K562 (cell line): ENCODE measurements around the gene RAP1A. TPM values are rescaled to one million over a fixed set of nuclear protein-coding genes. Genes with fewer than 3 reads are reported as not detected.

Source experiments
- ATAC-seq: fragments of 200-7000 bp; cut with Tn5 transposase; 3 replicates; pipeline ENCODE4 v1.9.1; 2020; ENCODE audit warnings: moderate library complexity
- BruUV-seq: library from RNA; stranded (reverse); fragments of 400-500 nt; replicated peaks from 2 replicates; lab custom pipeline; 2021; lab: Mats Ljungman, UMichigan
- CTCF ChIA-PET: fragments of 300-600 bp; formaldehyde crosslinking; extraction: SDS; loops from one replicate; lab custom pipeline; 2021; ENCODE audit warnings: low intra/inter-chr PET ratio; lab: Yijun Ruan, JAX
- POLR2A ChIA-PET: fragments of 300-600, 350-650 bp; sonication (Branson Sonifier 250); formaldehyde crosslinking; extraction: SDS; loops from one replicate; lab custom pipeline; 2021; ENCODE audit warnings: antibody characterized with exemption, inconsistent platforms; lab: Yijun Ruan, JAX
- DNase-seq, 4 experiments: peaks; one replicate each; pipeline versions ENCODE4 v3.0.0 to v3.0.0-alpha.2; 2011 to 2018; ENCODE audit warnings: low spot score in 3 of 4, mixed read lengths in 3 of 4; ENCODE audit errors: extremely low read depth in 1 of 4
- FAIRE-seq: peaks from 2 replicates; lab custom pipeline; 2011; peaks lifted over from hg19 to GRCh38; lab: Jason Lieb, UNC
- H2AFZ ChIP-seq: 2 replicates; pipeline ENCODE4 v1.6.0; 2011; ENCODE audit warnings: low read depth, low read length, control low read depth, inconsistent platforms
- H3K27ac ChIP-seq: fragments of 200-600 bp; 3 replicates; pipeline ENCODE4 v1.8.0; 2011; ENCODE audit warnings: low read depth, mild to moderate bottlenecking, control low read depth, inconsistent platforms, low read length, moderate library complexity, mixed read lengths; ENCODE audit errors: extremely low read depth
- H3K27me3 ChIP-seq, 2 experiments: fragments of 300-600 bp in 1 of 2; 2 replicates in 1 of 2; 3 replicates in 1 of 2; pipeline versions ENCODE4 v1.6.0 to v1.8.0; 2011; ENCODE audit warnings: inconsistent platforms in 2 of 2, low read length in 2 of 2, mild to moderate bottlenecking in 1 of 2, mixed read lengths in 1 of 2, moderate library complexity in 1 of 2; ENCODE audit not compliant: control insufficient read depth in 2 of 2, insufficient read depth in 2 of 2
- H3K36me3 ChIP-seq: fragments of 300-600 bp; 3 replicates; pipeline ENCODE4 v1.8.0; 2011; ENCODE audit warnings: mild to moderate bottlenecking, low read length, inconsistent platforms; ENCODE audit not compliant: control insufficient read depth, insufficient read depth
- H3K4me1 ChIP-seq, 2 experiments: fragments of 200-600 bp in 1 of 2; replicated peaks in 1 of 2; 2 replicates in 1 of 2; 3 replicates in 1 of 2; pipeline versions ENCODE4 v1.5.1 to v1.8.0; 2011; ENCODE audit warnings: inconsistent platforms in 2 of 2, low read length in 2 of 2, mild to moderate bottlenecking in 1 of 2, mixed read lengths in 1 of 2, moderate library complexity in 1 of 2; ENCODE audit not compliant: control insufficient read depth in 2 of 2, insufficient read depth in 2 of 2
- H3K4me2 ChIP-seq: 2 replicates; pipeline ENCODE4 v1.6.1; 2011; ENCODE audit warnings: low read length, control low read depth, inconsistent platforms, mixed read lengths; ENCODE audit not compliant: insufficient read depth
- H3K4me3 ChIP-seq: fragments of 200-600 bp; sonication (generic), shearing (Covaris generic); 2 replicates; pipeline ENCODE4 v1.5.1; 2016; ENCODE audit warnings: control low read depth, inconsistent platforms
- H3K79me2 ChIP-seq: fragments of 200-600 bp; 3 replicates; pipeline ENCODE4 v1.8.0; 2011; ENCODE audit warnings: low read length, inconsistent platforms; ENCODE audit not compliant: control insufficient read depth, insufficient read depth
- H3K9ac ChIP-seq, 2 experiments: 2 replicates each; pipeline versions ENCODE4 v1.6.0 to v1.6.1; 2011; ENCODE audit warnings: low read depth in 2 of 2, low read length in 2 of 2, control low read depth in 1 of 2, inconsistent platforms in 1 of 2, mild to moderate bottlenecking in 1 of 2, mixed read lengths in 1 of 2; ENCODE audit not compliant: insufficient read depth in 1 of 2
- H3K9me1 ChIP-seq: one replicate; pipeline ENCODE4 v1.6.0; 2011; ENCODE audit warnings: inconsistent platforms, mild to moderate bottlenecking, low read length, moderate library complexity; ENCODE audit not compliant: control insufficient read depth, insufficient read depth
- H3K9me3 ChIP-seq: replicated peaks from 2 replicates; pipeline ENCODE4 v1.5.1; 2011; ENCODE audit warnings: low read depth, low read length, inconsistent platforms; ENCODE audit not compliant: control insufficient read depth, insufficient read depth
- H4K20me1 ChIP-seq: replicated peaks from 2 replicates; pipeline ENCODE4 v1.6.1; 2011; ENCODE audit warnings: low read length, inconsistent platforms, mixed read lengths; ENCODE audit not compliant: control insufficient read depth, insufficient read depth
- ADNP ChIP-seq: fragments of 200-800 bp; sonication (Bioruptor generic); IDR thresholded peaks from 2 replicates; pipeline ENCODE4 v1.6.1; 2016; ENCODE audit warnings: missing genetic modification characterization, missing compliant biosample characterization
- BCOR ChIP-seq: fragments of 450-650 bp; IDR thresholded peaks from 2 replicates; pipeline ENCODE4 v1.6.1; 2016
- CEBPG ChIP-seq, 3 experiments: fragments of 200-800 bp in 1 of 3; sonication (Bioruptor generic) in 1 of 3; sonication (generic) in 1 of 3; formaldehyde crosslinking in 1 of 3; IDR thresholded peaks in 2 of 3; conservative IDR thresholded peaks in 1 of 3; 2 replicates each; pipeline versions ENCODE4 v1.6.1 to v1.8.0; 2016 to 2022; ENCODE audit warnings: missing compliant biosample characterization in 2 of 3, missing genetic modification characterization in 2 of 3, mild to moderate bottlenecking in 1 of 3, missing genetic modification reagents in 1 of 3
- DEAF1 ChIP-seq: fragments of 450-650 bp; formaldehyde crosslinking; IDR thresholded peaks from 2 replicates; pipeline ENCODE4 v1.4.0; 2020; ENCODE audit warnings: mild to moderate bottlenecking, moderate library complexity
- EP400 ChIP-seq: fragments of 450-650 bp; IDR thresholded peaks from 2 replicates; pipeline ENCODE4 v1.6.1; 2017; ENCODE audit warnings: antibody characterized with exemption, mild to moderate bottlenecking, moderate library complexity
- ESRRB ChIP-seq: fragments of 250-450 bp; sonication (Bioruptor Pico); IDR thresholded peaks from 2 replicates; pipeline ENCODE4 v1.5.0; 2020; ENCODE audit warnings: mild to moderate bottlenecking, moderate library complexity, borderline replicate concordance
- HBP1 ChIP-seq: fragments of 450-650 bp; formaldehyde crosslinking; IDR thresholded peaks from 2 replicates; pipeline ENCODE4 v1.4.0; 2022; ENCODE audit warnings: missing genetic modification characterization
- RBM25 ChIP-seq: fragments of 200-400 bp; formaldehyde crosslinking; IDR thresholded peaks from 2 replicates; pipeline ENCODE4 v1.6.1; 2018; ENCODE audit warnings: low read length, low read depth, moderate library complexity; ENCODE audit not compliant: severe bottlenecking
- SMARCA5 ChIP-seq: fragments of 450-650 bp; IDR thresholded peaks from 2 replicates; pipeline ENCODE4 v1.6.1; 2016
- ZNF174 ChIP-seq: fragments of 250-450 bp; sonication (Bioruptor Pico); IDR thresholded peaks from 2 replicates; pipeline ENCODE4 v1.4.0; 2020; ENCODE audit warnings: mild to moderate bottlenecking
- WGBS: fragments of 100-300 bp; shearing (Covaris generic); methylation state at CpG from one replicate; pipeline ENCODE4 v1.1.6; 2016; ENCODE audit warnings: low coverage, mixed read lengths; ENCODE audit not compliant: insufficient coverage; ENCODE audit errors: missing lambda C conversion rate; 5-methylcytosine and 5-hydroxymethylcytosine counted together
- in situ Hi-C: fragments of 300-500 bp; cut with MboI; formaldehyde crosslinking; loops from 4 replicates; pipeline ENCODE4 v1.15.0; 2018; ENCODE audit warnings: inconsistent platforms, mixed read lengths
- intact Hi-C: fragments of 100-400 bp; cut with micrococcal nuclease; formaldehyde crosslinking; loops from 2 replicates; pipeline ENCODE4 v1.14.2; 2022
- polyA plus RNA-seq, 8 experiments: library from polyadenylated mRNA; depleted of rRNA in 4 of 8; stranded (reverse) in 5 of 8; unstranded in 3 of 8; fragments of >200 nt; fragmentation: Nextera tagmentation in 2 of 8; fragmentation: Illumina TruSeq in 1 of 8; extraction: Ambion mirVana in 2 of 8; extraction: Trizol in 1 of 8; gene quantifications; 2 replicates each; pipeline versions ENCODE4 v1.2.1 to v1.2.3, GENCODE V29; 2011 to 2014; ENCODE audit warnings: inconsistent platforms in 1 of 8, missing spikeins in 1 of 8
- total RNA-seq, 7 experiments: library from RNA; depleted of rRNA in 6 of 7; stranded (reverse); fragments of >200 nt in 6 of 7; fragmentation: Illumina TruSeq in 2 of 7; extraction: Trizol in 2 of 7; gene quantifications; 2 replicates each; pipeline versions ENCODE4 v1.2.1 to v1.2.3, GENCODE V29; 2011 to 2021; ENCODE audit warnings: low replicate concordance in 1 of 7

RAP1A gene
- total and polyA plus RNA-seq, 9 of the 15 experiments (the other 6 are each of a cell fraction or from before 2014, with no cell fraction given) = 13.4 to 86.2 (median 32.5) TPM

- H3K4me2 ChIP-seq = no peak overlapping the region
- no peaks in the 10 kb centered on the region for H3K36me3 ChIP-seq
- ChIA-PET CTCF (no interaction called here), POLR2A (interaction anchor here (1.3 to 1.8 kb wide), 2 partner anchors 10 to 74 kb away, joined by 5 to 6 read pairs; no protein-coding TSS in a partner anchor)
- no peaks in the 10 kb centered on the region for H3K27me3 ChIP-seq
- no peak for FAIRE-seq
- no peak for ATAC-seq
- H3K9me1 ChIP-seq = no peaks in the 10 kb centered on the region
- H3K79me2 ChIP-seq = no peaks in the 10 kb centered on the region
- H4K20me1 ChIP-seq = no peaks in the 10 kb centered on the region
- no peak for DNase-seq
- WGBS = 6% methylated on average over 1 of the region's 1 CpG
- H3K9ac ChIP-seq = no peak overlapping the region
- BruUV-seq = no TSS peak
- H3K27ac ChIP-seq = no peak overlapping the region
- H2AFZ ChIP-seq = no peak overlapping the region
- in situ Hi-C loops = no loop called here
- peak; percentile 91 for TF ChIP-seq RBM25
- no peak for TF ChIP-seq ZNF174 (CRISPR knock-in tag)
- TF ChIP-seq CEBPG (CRISPR knock-in tag; IDR thresholded peaks at IDR 0.05) = no peak
- TF ChIP-seq CEBPG (tag; conservative IDR thresholded peaks at IDR 0.05 in 1 of 2, IDR thresholded peaks at IDR 0.05 in 1 of 2) = no peak
- no peak for TF ChIP-seq HBP1 (CRISPR knock-in tag)
- no peak for TF ChIP-seq DEAF1
- no peak for TF ChIP-seq EP400
- TF ChIP-seq ADNP (tag) = no peak
- no peak for TF ChIP-seq ESRRB (CRISPR knock-in tag)
- TF ChIP-seq BCOR = 0 out of 2 replicates have a peak, but pooled peaks have one; percentile 20
- TF ChIP-seq SMARCA5 = 0 out of 2 replicates have a peak, but pooled peaks have one; percentile 23
- peaks cover 3 to 7% of the 10 kb centered on the region in 2 experiments; a peak in 4 of 5 replicates for H3K4me1 ChIP-seq
- intact Hi-C loops = no loop called here
- no peak overlapping the region for H3K4me3 ChIP-seq
- H3K9me3 ChIP-seq = no peaks in the 10 kb centered on the region
These were observed 37.6 kb upstream of the RAP1A start for GRCh38 chr1:111582016-111582415.
